GM21723 (cell line): ENCODE measurements around the gene GLUD1.
A peak's percentile ranks its signal among the peaks of the same experiment; 100 is the strongest.
"Not testable (repeated sequence)": the region's sequence is repeated elsewhere in the genome, so short reads cannot be mapped to it uniquely, and the experiment has no call there.

ENCODE experiments used
- ATAC-seq: cut with Tn5 transposase; IDR thresholded peaks from one replicate; pipeline ENCODE4 v1.9.1; 2021; ENCODE audit warnings: mild to moderate bottlenecking, moderate library complexity; ENCODE audit not compliant: unreplicated experiment

The GLUD1 gene

DNA sequence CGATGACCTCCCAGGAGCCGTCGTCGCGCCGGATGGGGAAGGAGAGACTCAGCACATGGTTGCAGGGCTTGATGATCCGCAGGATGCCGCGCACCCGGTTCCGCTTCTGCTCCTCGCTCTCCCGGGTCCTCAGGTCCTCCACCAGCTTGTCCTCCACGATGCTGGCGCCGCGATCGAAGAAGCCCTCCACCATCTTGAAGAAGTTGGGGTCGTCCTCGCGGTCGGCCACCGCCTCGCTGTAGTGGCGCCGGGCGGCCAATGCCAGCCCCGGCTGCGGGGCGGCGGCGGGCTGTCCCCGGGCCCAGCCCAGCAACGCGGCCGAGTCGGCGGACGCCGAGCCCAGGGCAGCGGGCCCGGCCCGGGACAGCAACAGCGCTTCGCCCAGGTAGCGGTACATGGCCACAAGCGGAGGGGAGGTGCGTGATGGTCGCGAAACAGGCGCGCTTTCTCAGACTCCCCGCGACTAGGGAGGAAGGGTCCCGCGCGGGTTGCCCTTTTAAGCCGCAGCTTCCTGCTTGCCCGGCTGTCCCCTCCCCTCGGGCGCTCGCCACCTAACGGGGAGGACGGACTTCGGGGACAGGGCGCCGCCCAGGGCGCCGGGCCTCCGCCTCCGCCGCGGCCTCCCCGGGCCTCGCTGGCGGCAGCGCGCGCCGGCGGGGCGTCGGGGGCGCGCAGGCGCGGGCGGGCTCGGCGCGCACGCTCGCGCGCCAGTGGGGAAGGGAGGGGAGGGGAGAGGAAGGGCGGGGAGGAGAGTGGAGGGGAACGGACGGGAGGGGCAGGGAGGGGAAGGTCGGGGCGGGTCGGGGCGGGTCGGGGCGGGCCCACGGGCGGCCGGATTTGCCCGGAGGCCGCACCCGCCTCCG lies at the start of gene GLUD1, which contains the start of gene SHLD2:
GLUD1 (minus strand) TSS at position 471 of the 863 bp plus-strand sequence; CDS start at position 397, 74 bp downstream.
SHLD2 (plus strand) TSS at position 834 of the 863 bp plus-strand sequence. CDS start 56,149 bp downstream, outside the sequence.
- ATAC-seq = peak; percentile 70

DNA sequence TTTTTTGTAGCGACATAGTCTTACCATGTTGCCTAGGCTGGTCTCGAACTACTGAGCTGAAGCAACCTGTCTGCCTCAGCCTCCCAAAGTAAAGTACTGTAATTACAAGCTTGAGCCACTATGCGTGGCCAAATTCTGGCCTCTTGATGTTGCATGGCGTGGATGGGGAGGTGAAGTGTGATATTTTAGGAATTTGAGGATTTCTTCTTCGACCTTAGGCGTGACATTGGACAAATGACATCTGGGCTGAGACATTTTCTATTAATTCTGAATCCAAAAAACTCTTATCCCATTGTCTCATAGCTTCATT lies 48.4 kb upstream of the GLUD1 start:
- not testable (repeated sequence) for ATAC-seq

DNA sequence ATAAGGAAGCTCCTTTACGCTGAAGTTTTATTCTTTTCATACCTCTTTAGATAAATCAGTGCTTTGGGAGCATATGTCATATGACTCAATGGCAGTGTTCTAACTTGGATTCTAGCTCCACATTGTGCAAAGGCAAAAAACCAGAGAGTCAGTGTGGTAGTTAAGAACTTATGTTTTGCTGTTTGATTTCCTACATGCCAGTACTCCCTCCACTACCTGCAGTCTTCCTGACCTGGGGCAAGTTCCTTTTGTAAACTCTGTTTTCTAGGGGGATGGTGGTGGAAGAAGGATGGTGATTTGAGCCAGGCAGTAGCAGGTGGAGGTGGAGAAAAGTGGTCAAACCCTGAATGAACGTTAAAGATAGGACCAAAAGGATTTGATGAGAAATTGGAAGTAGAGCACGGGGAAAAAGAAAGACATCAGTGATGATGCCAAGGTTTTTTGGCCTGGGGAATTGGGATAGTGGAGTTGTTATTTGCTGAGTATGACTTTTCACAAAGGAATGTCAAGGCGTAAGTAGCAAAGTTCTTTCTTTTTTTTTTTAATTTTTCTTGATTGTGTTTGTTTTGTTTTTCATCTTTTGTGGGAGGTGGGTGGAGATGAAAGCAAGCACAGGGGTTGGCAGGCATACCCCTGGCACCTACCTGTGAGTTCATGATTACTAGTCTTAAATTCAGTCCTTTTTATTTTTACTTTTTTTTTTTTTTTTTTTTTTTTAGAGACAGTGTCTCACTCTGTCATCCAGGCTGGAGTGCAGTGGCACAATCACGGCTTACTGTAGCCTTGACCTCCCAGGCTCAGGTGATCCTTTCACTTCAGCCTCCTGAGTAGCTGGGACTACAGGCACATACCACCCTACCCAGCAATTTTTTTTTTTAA lies 47.8 kb upstream of the GLUD1 start:
- not testable (repeated sequence) for ATAC-seq

DNA sequence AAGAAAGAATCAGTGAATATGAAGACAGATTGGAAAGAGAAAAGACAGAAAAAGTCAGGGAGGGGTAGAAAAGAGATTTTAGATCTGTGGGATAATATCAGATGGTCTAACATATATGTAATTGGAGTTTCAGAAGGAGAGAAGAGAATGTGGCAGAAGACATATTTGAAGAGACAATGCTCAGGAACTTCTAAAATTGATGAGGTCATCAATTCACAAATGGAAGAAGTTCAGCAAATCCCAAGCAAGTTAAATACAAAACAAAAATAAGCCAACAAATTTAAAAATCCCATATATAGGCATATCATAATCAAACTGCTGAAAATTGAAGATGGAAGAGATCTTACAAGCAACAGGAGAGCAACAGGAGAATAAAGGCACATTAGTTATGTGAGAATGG lies 42.8 kb upstream of the GLUD1 start:
- not testable (repeated sequence) for ATAC-seq

DNA sequence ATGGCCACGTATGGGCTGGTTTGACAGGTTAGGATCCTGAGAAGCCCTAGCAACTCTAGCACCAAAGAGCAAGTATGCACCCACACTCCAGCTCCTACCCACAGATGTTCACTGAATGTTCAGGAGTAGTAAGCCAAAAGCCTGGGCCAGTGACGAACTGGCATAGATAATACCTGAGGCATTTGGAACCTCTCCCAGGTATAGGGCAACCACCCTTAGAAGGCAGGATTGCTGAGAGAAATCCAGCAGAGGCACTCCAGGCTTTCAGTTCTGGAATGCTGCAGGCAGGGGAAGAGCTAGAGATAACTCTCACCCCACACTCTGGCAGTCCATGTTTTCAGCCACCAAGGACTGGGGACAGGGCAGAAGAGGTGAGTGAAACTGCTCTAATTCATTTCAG lies 39.8 kb upstream of the GLUD1 start:
- ATAC-seq = not testable (repeated sequence)

DNA sequence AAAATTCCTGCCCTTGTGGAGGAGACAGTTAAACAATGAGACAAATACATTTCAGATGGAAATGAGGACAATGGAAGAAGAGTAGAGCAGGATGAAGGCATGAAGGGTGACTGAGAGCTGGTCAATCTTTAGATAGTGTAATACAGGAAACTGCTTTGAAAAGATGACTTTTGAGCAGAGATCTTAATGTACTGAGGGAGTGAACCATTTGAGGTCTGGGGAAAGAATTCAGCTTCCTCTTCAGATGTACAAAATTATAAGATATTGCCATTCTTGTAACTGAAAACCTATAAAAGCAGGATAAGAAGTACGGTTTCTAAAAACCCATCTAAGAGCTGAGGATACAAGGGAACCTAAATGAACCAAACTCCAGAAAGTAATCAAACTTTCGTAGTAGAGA lies 39.3 kb upstream of the GLUD1 start:
- not testable (repeated sequence) for ATAC-seq

DNA sequence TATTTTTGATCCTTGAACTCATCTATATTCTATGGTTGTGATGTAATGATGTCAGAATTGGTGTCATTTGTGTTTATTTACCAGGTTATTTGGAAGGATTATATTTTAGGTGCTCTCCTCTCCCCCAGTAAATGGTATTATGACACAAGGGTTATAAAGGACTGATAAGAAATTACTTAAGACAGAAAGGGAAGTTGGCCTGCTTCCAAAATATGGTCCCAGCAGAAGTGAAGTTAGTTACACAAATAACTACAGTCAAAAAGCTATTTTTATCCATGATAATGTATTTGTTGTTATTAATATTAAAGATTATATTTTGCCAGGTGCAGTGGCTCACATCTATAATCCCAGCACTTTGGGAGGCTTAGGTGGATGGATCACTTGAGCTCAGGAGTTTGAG lies 37.5 kb upstream of the GLUD1 start:
- not testable (repeated sequence) for ATAC-seq

DNA sequence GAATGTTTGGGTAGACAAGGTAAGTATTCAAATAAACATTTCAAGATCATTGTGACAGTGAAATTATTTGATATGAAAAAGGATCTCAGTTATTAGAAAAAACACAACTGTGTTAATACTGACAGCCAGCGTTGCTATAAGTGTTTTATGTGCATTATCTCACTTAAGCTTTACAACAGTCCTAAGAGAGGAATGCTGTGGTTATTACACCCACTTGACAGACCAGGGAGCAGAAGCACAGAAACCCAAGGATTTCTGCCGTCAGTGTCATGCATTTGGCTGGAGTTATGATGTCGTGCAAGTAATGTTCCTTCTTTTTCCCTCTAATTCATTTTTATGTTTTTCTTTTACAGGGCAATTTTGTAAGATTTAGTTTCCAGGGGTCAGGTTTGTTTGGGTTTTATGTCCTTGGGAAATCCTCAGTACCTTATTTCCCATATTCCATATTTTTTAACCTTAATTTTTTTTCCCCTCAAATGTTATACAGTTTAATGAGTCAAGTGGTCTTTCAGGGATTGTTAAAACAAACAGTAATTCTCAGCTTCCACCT lies 33.0 kb upstream of the GLUD1 start:
- not testable (repeated sequence) for ATAC-seq

DNA sequence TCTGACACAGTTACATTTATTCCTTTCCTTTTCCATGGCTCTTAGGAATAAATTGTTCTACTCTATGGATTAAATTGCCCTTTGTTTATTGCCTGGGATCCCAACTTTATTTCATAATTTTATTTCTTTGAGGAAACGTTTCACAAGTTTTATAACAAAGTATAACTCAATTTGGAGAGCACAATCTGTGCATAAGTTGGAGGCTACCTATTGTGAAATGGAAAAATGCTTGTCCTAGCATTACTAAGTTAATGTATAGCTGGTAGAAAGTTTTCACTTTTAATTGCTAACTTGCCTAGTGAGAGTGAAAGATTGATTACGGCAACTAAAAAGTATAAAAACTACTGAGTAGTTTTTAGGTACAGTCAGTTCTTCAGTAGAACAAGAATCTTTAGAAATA lies 32.4 kb upstream of the GLUD1 start:
- not testable (repeated sequence) for ATAC-seq

DNA sequence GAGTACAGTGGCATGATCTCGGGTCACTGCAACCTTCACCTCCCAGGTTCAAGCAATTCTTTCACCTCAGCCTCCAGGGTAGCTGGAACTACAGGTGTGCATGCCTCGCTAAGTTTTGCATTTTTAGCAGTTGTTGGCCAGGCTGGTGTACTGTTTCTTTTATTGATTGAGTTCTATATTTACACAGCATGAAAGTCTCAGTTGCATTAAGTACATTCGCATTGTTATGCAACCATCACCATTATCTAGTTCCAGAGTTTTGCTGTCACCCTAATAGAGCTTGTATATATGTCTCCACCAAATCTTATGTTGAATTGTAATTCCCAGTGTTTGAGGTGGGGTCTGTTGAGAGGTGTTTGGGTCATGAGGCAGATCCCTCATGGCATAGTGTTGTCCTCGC lies 28.7 kb upstream of the GLUD1 start:
- ATAC-seq = not testable (repeated sequence)

DNA sequence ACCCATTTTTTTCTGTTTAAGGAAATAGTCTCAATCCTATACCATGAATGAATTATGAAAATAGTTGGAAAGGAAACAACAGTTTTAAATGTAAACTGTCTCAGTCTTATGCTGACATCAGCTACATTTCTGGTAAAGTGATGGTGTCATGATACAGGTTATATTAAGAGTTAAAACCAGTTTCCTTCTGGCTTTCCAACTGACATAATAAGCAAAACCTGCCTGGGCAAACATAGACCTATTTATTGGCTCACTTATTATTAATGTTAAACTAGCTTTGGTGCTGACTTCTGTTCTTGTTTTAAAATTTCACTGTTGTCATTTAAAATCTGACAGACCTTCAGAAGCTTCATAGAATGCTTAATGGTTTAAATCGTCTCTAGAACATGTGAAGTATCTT lies 24.4 kb upstream of the GLUD1 start:
- ATAC-seq = not testable (repeated sequence)

DNA sequence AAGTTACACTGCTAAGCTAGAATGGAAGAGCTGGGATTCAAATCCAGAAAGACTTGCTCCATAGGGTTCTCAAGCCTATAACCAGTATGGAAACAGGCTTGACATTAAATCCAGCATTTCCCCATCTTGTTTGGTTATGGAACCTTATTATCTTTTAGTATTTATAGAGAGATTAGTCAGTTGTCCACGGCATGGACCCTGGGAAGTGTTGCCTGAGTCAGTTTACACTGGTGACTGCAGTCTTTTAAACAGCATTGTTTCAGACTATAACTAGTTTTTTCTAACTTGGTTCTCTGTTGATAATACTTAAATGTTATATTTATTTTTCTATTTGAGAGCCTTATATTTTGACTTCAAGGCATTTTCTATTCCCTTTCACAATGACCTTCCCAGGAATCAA lies 23.5 kb upstream of the GLUD1 start:
- not testable (repeated sequence) for ATAC-seq

DNA sequence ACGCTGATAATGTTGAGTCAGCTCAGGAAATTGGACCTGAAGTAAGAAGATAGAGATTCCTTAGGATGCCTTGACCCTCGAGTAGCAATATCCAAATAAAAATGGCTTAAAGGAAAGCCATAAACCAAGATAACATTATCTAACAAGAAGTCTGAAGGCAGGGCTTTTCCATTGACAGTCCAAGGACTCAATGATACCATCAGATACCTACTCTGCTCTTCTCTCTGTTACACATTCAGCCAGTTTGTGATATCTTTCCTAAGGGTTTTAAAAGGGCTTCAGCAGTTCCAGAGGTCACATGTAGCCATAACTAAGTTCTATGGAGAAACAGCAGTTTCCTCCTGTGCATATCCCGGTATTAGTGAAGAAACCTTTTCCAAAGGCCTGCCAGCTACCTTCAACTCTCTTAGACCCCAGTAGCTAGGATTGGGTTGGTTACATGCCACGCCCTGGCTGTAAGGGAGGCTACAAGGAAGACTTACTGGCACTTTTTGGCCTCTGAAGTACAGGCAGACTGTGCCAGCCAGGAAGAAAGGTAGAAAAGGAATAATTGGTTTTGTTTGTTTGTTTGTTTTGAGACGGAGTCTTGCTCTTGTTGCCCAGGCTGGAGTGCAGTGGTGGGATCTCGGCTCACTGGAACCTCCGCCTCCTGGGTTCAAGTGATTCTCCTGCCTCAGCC lies 10.9 kb upstream of the GLUD1 start:
- no peak for ATAC-seq

DNA sequence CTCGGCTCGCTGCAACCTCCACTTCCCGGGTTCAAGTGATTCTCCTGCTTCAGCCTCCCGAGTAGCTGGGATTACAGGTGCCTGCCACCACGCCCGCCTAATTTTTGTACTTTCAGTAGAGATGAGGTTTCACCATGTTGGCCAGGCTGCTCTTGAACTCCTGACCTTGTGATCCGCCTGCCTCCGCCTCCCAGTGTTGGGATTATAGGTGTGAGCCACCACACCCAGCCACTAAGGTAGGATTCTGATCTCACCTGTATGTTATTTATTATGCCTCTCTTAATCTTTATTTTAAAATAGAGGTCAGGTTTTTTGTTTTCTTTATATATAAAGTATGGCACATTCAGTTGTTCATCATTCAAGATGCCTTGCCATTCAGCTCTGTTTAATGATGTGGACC lies 10.1 kb upstream of the GLUD1 start:
- ATAC-seq = not testable (repeated sequence)

DNA sequence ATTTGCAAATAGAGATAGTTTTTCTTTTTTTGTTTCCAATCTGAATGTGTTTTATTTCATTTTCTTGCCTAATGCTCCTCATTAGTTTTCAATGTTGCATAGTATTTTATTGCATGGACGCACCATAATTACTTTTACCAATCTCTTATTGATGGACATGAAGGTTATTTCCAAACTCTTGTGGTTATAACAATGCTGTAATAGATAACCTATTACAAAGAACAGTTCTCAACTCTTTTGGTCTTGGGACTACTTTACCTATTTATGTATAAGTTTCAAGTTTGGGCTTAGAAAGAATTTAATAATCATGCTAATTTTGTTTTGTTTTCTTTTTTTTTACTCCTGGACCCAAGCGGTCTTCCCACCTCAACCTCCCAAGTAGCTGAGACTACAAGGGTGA lies 7.4 kb upstream of the GLUD1 start:
- no peak for ATAC-seq

DNA sequence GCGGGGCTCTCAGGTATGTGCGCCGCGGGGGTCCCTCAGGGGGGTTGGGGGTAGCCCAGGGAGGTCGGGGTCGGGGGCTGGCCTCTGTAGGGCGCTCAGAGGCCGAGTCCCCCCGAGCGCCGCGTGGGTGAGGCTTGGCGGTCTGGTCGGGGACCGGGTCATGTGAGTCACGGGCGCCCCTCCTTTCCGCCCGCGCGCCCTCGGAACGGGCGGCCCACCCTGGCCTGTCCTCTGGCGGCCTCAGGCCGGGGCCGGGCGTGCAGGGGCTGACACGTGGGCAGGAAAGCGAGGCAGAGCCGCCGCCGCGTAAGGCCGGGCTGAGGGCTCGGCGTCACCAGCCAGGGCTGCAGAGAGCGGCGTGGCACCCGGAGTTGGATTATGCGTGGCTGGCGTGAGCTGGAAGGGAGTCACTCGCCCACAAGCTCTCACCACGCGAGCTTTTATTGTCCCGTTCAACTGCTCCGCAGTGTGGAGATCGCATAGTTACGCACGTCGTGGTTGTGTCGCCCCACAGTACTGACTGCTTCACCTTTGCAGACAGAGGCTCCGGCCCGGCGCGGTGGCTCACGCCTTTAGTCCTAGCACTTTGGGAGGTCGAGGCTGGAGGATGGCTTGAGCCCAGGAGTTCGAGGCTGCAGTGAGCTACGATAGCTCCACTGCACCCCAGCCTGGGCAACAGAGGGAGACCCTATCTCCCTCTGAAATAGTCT lies 748 bp upstream of the GLUD1 start:
- peak; percentile 55 for ATAC-seq

DNA sequence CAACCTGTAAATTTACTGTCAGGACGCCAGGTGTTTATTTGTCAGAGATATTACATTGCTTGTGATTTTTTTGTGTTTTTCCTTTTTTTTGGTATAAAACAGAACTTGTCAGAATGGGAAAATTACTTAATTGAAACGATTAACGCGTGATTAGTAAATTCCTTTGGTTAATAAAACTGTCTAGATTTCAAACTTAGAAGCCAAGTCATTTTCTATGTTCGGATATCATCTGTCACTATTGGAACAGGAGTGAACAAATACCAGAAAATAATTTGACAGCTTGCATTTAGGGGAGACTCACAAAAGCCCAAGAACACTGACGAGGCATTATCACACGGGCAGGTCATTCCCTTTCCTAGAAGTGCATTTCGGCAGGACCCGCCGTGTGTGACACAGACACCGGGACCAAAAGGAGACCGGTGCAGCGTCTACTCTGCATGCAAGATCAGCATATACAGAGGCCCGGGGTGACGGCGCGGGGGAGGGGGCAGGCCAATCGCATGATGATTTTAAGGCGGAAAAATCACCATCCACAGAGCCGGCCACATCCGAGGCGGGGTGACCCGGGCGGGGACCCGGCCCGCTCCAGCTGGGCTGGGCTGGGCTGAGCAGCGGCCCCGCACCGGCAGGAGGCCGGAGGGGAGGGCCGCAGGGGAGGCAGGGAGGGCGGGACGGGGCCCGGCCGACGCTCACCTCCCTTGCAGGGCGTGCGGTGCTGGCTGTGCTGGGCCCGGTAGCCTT lies 841 bp downstream of the GLUD1 start:
- ATAC-seq = peak; percentile 30

DNA sequence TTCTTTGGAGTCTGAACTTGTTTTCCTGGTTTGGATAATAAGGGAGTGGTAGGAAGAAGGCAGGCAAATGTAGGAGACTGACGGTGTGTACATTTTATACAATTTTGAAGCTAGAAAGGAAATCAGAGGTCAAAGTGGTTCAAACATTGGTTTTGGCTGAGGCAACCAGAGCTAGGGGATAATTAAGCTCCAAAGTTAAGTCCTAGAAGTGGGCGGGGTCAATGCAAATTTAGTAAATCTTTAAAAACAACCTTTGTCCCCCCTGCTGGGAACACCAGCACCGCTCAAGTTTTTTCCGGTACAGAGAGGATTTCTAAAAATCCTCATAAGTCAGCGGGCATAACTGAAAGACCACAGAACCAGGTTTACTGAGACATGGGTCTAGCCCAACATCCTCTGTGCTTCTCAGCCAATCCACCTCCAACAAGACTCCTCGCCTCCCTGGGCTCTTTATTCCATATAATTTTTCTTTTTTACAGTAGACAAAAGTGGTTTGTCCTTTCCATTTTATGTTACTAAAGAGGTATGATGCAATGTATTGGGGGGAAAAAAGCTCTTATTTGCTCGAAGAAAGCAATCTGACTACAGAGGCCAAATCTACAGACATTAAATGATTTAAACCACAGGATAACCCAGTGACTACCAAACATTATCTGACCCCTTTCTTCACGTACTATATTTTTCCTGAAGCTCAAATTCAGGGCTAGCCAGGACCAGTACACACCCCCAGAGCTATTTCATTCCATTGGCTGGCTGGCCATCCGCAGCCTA lies 1.6 kb downstream of the GLUD1 start:
- no peak for ATAC-seq

DNA sequence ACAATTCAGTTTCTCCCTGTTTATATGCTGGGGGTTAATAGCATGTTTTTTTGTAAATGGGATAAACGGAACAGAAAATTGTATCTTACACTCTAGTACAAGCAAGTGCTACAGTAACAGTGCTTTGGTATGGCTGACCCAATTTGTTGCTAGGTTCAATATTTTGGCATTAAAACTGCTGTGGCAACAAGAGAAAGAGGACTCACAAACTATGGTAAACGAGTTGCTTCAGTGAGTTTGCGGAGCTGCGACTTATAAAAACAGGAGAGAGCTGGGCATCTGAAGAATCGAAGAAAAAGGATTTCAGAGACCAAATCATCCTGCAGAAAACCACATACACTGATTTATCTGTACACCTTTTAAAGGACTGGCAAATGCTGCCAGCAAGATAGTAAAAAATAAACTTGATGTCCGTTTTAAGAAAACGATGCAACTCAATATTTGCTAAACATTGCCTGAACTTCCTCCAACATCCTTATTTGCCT lies 2.2 kb downstream of the GLUD1 start:
- ATAC-seq = no peak
